GM21619 (cell line): Measurements from ENCODE around the gene SMIM35.
A peak's percentile ranks its signal among the peaks of the same experiment; 100 is the strongest.

Experiments used
- ATAC-seq: cut with Tn5 transposase; IDR thresholded peaks from one replicate; pipeline ENCODE4 v1.9.1; 2021; ENCODE audit not compliant: unreplicated experiment

Gene SMIM35

DNA sequence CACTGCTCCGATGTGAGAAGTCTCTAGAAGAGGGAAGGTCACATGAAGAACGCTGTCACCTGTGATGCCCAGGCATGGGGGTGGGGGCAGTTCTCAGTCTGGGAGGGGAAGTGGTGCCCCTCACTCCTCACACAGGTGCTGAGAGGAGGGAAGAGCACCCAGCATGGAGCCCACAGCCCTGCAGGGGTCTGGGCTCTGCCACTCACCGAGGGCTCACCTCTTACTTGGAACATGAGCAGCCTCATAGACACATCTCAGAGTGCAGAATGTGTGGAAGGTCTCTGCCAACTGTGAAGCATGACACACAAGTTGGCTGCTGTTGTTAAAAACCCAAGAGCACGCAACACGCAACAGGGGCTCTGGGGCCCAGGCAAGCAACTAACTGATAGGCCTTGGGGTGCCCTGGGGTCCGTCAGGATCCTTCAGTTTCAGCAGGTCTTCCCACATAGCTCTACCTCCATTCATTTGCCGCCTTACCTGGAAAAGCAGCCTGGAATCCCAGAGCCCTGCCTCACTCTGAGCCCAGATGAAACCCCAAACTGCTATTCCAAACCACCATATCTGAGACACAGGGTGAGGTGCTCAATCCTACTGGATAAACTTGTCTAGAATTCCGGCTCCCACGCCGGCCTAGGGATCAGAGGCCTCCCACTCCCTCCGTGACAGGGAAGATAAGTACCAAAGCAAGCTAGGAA, 27.4 kb downstream of the SMIM35 start:
- no peak for ATAC-seq

- no peak for ATAC-seq
These were observed 28.2 kb downstream of the SMIM35 start for GRCh38 chr11:118058311-118059245.

DNA sequence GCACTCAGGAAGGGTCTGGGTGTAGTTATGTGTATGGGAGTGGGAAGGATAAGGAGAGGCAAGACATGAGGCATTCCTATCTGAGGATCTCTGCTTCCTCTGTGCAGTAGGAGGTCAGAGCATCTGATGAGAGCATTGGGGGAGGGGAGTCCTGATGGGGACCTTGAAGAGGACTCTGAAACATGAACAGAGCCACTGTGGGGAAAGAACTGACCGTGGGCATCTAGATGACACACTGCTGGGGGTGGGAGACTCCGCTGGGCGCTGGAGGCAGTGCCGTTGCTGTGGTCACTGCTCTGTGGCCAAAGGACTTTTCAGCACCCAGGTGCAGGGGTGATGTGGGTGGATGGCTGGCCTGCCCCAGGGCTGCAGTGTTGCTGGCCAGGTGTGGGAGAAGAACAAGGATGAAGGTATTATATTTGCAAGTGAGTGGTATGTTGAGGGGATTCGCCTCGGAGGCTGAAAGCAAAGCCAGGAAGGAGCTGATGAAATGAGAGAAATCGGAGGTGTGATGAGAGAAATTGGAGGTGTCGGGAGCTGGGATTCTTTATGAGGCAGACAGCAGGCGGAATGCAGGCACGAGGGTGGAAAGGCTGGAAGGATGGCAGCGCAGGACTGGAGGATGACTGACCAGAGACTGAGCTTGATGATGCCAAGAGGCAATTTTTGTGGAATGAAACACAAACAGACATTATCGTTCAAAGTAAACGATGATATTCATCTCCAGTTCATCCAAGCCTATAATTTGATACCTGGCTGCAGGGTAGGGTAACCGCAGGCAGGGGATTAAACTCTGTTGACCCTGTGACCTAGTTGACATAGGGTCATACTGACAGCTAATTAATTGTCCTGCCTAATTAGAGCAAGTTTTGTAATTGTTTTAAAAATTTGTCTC, 29.3 kb downstream of the SMIM35 start:
- no peak for ATAC-seq

DNA sequence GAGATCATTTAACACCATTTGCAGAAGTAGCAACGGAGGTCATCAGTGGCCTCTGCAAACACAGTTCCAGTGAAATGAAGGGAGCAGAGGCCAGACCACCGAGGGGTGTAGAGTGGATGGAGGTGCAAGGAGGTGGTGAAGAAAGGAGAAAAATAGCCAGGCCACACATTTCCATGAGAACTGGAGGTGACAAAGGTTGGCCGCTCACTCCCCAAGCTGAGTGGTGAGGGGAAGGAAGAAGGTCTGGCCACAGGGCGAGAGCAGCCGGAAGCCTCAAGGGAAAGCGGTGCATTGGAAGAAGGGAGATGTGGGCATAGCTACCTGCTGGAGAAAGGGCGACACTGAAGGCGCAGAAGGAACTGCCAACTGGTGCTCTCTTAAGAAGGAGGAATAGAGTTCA, 30.0 kb downstream of the SMIM35 start:
- ATAC-seq: no peak

DNA sequence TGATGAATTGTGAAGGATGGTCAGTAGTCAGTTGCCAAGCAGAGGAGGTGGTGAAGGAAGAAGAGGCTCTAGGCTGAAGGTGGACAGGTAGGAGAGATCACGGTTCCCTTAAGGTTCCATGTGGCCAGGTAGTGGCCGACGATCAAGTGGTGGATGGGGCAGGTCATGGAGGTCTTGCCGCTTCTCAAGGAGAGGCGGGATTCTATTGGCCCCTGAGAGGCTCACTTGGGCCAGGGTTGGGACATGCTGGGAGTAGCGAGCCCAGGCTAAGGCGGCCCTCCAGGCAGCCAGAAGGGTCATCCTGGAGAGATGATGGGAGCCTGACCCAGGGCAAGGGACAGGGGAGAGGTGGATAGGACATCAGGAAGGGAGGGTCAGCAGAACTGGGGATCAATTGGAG, 30.8 kb downstream of the SMIM35 start:
- ATAC-seq: no peak

GRCh38 chr11:118054712-118055640, 31.8 kb downstream of the SMIM35 start:
- ATAC-seq: no peak

DNA sequence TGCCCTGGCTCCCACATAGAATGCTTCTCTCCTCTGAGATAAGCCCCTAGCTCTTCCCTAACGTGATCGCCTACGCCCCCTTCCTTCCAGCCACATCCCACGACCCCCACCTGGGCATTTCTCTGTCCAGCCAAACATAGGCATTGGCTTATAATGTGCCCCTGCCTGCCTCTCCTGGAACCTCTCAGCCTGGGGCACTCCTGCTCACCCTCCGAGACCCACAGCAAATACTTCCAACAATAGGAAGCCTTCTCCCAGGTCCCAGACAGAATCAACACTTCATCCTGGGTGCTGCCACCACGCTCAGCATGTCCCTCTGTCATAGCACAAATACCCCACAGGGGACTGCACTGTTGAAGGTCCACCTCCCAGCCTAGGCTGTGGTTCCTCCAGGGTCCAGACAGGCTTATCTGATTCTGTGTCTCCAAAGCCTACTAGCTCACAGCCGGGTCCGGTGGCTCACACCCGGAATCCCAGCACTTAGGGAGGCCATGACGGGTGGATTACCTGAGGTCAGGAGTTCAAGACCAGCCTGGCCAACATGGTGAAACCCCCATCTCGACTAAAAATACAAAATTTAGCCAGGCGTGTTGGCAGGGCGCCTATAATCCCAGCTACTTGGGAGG, 34.1 kb downstream of the SMIM35 start:
- ATAC-seq: no peak

- peak; percentile 59 for ATAC-seq
These were observed 34.9 kb downstream of the SMIM35 start for GRCh38 chr11:118051611-118052461.

DNA sequence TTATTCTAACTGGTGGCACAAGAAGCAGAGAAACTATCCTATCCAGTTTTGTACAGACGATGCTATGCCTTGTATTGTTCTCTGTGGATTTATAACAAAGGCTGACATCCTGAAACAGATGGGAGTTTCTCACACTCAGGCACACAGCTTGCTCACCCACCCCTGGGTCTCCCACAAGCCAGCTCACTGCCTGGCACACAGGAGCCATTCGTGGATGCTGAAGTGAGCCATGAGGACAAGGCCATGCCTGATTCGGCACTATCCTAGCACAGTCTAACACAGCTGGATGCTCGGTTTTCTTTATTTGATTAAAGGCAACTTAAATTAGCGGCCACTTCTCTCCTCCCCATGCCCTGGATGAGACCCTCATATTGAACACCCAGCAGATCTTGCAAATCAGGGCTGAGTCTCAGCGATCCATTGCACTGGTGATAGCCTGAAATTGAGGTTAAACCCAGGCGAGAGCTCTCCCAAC, 35.6 kb downstream of the SMIM35 start:
- no peak for ATAC-seq

DNA sequence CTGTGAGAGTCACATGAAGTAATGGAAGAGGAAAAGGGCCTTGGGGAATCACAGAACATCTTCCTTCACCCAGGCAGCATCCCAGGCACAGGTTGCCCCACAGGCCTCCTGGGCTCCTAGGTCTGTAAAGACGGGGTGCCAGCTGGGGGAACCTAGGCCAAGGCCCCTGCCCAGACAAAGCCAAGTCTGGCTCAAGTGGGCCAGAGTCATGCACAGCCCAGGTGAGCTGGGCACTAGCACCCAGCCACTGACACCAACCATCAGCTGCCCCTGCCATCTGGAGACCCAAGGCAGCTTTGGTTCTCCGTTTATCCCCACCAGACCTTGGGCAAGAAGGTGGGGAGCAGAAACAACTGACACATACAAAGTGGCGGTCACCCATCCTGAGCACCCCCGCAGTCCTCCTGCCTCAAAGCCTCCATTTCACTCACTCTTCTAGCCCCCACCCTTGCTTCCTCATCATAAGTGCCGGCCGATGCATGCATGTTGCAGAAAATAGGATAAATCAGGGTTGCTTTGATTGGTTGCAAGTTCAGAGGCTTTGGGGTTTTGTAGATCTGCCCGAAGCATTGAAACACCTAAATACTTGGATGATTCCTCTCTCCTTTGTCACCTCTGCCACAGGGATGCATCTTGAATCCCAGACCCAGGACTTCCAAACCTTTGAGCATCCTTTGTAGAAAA, 36.4 kb downstream of the SMIM35 start:
- ATAC-seq: no peak

- no peak for ATAC-seq
These were observed 37.0 kb downstream of the SMIM35 start for GRCh38 chr11:118049771-118050170.

GRCh38 chr11:118048472-118049370, 38.0 kb downstream of the SMIM35 start:
- ATAC-seq: no peak

DNA sequence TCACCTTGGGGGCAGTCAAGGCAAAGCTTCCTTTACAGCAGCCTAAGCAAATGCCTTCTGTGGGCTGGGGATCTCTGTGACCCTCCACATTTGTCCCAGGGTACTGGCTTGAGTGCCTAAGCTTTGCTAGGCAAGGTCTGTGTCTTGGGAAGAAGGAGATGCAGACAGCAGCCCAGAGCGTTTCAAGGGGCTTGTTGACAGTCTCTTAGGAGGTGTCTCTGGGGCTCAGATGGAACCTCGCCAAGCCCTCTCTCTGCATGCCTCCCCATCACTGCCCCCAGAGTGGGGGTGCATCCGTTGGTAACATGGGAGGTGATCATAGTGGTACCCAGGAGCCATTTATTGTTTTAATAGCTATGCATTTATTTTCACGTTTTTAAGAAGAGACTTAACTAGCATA, 39.0 kb downstream of the SMIM35 start:
- ATAC-seq: no peak

DNA sequence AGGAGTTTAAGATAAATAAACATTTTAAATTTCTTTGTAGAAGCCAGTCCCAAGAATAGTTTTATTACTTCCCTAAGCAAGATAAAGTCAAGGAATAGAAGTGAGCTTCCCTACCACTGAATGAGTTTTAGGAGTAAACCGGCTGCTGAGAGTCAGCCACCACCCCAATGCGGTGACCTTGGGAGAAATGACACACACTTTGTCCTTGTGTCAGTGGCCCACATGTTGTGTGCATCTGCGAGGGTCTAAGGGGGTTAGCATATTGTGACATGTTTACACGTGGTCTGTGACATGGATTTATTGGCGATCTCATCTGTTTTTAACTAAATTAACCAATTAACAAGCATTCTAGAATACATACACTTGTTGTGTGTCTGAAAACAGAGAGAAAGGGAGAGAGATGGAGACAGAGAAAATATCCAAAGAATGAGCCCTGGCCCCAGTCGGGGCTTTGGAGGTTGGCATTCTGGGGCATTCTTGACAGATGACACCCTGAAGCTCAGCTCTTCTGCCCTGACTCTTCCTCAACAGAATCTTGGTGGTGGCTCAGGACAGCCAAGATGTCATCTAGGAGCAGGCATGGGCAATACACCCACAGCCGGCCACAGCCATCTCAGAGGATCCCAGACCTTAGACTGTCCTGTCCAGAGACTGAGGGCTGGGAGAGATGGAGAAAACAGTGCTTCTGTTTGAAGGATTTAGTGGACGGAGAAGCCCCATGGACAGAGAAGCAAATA, 39.6 kb downstream of the SMIM35 start:
- ATAC-seq: no peak

DNA sequence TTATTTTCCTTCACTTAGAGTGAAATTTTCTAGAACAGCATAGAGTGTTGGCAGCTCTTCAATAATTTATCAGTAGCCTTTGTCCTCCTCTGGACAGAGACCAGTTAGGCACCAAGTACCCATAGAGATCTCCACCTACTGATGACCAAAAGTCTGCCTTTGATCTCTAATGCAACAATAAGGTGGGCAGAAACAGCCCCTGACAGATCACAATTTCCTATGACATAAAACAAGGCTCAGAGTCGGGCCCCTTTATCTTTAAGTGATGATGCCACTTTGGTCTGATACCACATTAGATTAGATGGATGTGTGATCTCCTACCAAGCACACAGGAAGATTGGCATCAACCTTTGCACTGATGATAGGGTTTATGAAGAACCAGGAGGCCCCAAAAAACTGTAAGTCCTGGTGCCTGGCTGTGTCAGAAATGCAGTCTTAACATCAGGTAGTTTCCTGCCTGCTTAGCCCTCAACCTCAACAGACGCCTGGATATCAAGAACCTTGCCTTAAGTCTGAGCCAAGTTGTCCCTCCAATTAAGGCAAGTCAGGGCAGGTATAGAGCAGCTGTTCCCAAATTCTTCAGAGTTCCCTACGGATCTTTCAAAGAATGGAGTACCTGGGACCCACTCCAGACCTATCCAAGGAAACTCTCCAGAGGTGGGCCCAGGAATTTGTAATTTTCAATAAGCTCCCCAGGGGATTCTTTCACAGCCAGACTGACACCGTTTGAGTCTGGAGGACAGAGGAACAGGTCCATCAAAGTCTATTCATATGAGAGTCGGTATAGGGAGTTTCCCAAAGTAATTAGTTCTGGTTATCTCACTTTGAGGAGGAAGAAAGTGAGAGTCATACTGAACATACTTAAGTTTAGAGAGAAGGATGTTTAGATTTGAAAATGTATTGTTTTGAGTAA, 40.5 kb downstream of the SMIM35 start:
- no peak for ATAC-seq
